ENCODE data around the gene PRXL2A.
A peak's percentile ranks its signal among the peaks of the same experiment; 100 is the strongest.

Gene PRXL2A

DNA sequence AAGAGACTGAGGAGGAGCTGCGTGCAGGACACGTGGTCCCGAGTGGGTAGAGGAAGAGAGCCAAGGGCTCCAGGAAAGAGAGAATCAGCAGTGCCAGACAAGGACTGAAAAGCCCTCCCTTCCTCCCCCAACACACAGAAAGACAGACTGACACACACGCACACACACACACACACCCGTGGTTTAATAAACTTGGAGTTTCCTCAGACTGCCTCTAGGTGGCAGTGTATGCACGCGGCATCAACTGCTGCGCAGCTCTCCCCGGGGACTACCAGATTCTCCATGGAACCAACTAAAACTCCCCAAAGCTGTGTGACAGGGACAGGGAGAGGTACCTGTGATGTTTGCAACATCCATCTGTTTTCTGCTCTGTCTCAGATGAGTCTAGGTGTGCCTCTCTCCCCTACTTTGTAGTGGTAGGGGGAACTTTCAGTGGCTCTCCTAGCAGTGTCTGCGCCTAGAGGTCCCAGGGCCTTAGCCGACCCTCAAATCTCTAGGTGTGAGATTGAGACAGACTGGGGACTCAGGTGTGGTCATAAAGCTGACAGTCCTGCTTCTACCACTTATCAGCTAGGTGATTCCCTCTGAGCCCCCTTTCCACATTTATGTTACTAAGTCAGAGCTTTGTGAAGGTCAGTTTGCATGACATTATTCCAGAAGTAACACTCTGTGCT, 36.4 kb downstream of the PRXL2A start:
- peak; percentile 57 for DNase-seq (ENCODE audit: low read depth)

DNA sequence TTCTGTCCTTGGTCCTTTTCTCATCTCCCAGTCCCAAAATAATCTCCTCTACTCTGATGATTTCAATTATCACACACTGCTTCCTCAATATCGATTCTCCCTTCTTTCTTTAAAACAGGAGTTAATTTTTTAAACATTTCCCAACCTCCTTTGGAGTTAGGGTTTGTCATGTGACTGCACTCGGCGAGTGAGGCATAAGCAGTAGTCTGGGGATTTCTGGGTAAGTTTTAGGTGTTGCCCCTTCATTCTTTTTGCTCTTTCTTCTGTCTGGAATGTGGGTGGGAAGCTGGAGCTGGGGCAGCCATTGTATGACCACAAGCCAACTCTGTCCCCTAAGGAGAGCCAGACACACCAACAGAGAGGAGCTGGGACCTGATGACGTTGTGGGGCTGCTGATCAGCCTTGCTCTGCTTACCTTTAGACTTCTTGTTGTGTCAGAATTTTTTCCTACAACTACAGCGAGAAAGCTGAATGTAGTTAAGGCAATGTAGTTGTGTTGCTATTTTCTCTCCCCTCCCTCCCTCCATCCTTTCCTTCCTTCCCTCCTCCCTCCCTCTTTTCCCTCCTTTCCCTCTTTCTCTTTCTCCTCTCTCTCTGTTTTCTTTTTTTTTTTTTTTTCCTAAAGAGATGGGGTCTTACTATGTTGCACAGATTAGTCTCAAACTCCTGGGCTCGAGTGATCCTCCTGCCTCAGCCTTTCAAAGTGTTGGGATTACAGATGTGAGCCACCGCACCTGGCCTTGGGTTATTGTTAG, 39.3 kb downstream of the PRXL2A start:
- DNase-seq (ENCODE audit: low read depth) = no peak

DNA sequence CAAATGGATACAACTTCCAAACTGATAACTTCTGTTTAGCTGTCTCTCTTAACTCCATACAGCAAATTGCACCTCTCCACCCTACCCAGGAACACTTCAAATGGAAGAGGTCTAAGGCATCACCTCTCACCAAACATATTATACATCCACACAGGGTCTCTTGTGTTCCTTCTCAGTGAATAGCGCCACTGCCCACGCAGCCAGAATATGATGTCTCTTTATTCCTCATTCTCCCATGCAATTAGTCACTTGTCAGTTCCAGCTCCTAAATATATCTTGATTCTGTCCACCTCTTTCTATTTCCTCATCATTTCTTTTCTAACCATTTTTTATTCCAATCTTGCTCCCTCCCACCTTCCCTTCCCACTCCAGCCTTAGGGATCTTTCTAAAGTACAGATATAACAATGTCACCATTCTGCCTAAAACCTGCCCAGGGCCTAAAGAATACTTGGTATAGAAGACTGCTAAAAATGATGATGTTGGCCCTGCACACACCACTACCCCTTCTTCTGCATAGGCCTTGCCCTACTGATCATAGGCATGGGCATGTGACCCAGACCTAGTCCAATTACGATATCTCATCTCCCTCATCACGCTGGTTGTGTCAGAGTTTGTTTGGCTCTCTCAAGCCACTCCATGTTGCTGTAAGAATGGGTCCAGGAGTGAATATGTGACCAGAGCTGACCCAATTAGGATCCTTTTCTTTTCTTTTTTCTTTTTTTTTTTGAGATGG, 40.0 kb downstream of the PRXL2A start:
- DNase-seq (ENCODE audit: low read depth) = no peak

DNA sequence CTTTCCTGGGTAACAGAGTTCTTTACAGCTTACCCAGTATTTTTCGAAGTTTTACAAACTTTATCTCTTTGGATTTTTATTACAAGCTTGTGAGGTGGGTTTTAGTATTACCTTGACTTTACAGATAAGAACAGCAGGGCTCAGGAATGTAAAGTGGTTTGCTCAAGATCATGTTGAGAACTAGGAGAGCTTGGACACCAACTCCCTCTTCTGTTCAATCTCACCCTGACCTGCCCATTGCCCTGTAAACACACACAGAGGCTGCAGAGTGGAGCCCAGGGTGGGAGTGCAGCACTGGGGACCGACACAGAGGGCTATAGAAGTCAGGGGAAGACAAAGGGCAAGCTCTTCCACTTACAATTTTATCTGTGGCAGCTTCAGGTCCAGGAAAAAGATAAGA, 41.2 kb downstream of the PRXL2A start:
- DNase-seq (ENCODE audit: low read depth) = no peak

DNA sequence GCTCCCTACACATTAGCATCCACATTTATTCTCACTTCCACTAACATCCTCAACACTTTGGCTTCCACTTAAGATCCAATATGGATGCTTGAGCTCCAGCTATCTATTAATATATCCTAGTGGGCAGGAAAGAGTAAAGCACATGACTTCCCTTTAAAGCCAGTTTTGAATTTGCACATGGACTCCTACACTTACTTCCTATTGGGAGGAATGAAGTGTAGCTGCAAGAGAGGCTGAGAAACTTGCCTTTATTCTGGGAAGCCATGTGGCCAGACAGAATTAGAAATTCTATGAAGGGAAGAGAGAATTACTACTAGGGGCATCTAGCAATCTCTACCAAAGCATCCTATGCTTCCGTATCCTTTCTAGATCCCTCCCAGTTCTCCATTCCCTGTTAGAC, 42.8 kb downstream of the PRXL2A start:
- no peak for DNase-seq (ENCODE audit: low read depth)

DNA sequence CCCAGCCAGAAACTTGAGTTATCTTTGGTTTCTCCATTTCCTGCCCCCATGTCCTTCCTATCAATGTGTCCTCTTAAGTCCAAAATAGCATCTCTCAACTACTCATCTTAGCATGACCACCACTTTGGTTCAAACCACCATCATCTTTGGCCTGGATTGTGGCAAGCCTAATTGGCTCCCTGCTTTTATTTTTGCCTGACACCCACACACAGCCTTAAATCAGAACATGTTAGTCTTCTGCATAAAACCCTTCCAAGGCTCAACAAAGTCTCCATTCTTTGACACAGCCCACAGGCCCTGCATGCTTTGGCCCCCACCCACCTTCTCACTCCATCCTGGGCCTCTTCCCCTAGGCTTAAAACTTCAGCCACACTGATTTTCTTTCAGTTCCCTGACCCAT, 43.7 kb downstream of the PRXL2A start:
- no peak for DNase-seq (ENCODE audit: low read depth)

DNA sequence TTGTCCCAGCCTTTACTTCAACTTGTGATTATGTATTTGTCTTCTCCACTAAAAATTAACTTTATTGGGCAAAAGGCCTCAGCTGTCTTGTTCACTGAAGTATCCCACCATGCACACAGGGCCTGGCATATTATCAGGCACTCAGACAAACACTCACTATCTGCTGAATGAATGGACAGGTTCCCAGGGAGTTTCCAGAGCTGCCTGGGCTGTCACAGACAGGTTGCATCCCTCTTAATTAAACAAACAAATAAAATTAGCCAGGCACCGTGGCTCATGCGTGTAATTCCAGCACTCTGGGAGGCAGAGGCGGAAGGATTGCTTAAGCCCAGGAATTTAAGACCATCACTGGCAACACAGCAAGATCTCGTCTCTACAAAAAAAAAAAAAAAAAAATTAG, 44.3 kb downstream of the PRXL2A start:
- no peak for DNase-seq (ENCODE audit: low read depth)

DNA sequence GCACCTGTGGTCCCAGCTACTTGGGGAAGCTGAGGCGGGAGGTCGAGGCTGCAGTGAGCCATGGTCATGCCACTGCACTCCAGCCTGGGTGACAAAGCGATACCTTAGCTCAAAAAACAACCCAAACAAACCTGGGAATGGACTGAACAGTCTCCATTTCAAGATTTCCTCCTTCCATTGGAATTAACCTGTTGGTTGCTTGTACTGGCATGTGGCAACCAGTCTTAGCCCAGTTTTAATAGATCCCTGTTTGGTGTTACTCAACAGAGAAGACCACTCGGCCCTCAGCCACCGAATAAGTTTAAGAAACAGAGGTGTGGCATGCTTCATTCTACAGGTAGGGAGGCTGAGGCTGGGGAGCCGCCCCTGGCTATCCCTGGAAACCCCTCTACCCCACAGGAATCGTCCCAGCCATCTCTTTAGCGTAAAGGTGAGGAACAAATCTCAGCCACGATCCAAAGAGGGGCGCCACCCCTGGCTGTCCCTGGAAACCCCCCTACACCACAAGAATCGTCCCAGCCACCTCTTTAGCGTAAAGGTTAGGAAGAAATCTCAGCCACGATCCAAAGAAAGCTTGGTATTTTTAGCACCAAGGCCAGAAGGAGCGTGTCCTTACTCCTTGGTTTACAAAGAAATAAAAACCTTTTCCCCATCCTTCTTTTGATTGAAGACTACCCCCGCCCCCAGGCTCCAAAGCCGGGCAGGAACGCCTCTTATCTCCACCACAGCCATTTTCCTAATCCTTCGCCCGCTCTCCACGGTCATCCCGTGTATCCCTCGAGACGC, 44.9 kb downstream of the PRXL2A start:
- no peak for DNase-seq (ENCODE audit: low read depth)

DNA sequence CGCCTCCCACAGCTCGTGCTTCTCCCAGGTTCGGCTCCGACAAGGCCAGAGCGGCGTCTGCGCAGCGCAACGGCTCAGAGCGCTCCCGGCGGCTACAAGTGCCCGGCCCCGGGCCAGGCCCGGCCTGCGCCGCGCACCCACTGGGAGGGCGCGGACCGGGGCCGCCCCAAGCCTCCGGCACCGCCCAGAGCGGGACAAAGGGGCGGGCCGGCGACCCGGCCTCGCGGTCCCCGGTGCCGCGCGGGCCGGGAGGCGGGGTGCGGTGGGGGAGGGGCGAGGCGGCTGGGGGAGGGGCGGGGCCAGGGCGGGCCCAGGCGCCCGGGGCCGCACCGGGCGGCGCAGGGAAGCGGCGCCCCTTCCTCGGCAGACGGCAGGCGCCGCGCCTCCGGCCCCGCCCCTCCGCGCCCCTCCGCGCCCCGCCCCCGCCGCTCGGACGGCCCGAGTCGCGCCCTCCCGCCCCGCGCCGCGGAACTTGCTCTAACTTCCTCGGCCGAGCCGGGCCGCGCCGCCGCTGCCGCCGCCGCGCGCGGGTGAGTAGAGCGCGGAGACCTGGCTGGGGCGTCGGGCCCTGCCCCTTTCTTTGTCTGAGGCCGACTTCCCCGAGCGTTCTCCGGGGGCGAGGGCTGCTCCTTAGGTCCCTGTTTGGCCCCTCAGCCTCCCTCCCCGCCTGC, 45.6 kb downstream of the PRXL2A start, which contains the start of gene TSPAN14:
TSS of gene TSPAN14 (plus strand) at position 469 of the 671 bp plus-strand sequence. CDS start 34,924 bp downstream, outside the sequence.
- peak; percentile 53 for DNase-seq (ENCODE audit: low read depth)

DNA sequence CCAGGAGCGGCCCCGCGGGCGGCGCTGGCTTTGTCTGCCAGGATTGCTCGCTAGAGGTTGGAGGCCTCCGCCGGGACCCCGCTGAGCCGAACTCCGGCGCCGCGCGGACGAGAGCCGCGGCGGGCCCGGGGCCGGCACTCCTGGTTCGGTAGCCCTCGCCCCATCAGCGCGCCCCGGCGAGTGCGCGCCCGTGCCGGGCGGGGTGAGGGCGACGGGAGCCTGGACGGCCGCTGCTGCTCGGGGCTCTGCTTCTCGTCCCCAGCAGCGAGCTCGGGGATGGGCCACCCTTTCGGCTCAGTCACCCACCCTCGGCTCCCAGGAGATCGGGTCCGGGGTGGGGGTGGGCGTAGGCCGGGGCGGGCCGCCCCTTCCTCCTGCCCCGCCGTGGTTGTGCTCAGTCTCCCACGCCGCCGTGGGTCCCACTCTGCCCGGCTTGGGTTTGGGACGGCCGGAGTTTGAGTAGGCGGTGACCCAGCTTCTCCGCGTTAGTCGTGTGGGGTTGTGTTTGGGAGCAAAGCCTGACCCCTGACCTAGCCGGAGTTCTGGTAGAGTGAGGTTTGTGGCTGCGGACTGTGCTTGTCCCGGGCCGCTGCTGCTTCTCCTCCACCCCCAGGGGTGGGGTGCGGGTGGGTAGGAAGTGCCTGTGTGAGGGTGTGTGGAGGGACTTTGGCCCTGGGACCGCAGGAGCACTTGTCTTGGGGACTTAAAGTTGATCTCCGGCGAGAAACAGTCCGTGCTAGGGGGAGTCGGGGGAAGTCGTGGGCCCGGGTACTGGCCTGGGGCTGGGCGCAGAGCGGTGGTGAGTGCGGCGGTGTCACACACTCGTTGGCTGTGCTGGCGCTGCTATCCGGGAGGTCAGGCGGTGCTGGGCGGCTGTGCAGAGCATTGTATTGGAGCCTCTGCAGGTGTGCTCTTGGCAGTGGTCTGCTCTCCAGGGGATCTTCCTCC, 46.4 kb downstream of the PRXL2A start:
- DNase-seq (ENCODE audit: low read depth) = no peak

DNA sequence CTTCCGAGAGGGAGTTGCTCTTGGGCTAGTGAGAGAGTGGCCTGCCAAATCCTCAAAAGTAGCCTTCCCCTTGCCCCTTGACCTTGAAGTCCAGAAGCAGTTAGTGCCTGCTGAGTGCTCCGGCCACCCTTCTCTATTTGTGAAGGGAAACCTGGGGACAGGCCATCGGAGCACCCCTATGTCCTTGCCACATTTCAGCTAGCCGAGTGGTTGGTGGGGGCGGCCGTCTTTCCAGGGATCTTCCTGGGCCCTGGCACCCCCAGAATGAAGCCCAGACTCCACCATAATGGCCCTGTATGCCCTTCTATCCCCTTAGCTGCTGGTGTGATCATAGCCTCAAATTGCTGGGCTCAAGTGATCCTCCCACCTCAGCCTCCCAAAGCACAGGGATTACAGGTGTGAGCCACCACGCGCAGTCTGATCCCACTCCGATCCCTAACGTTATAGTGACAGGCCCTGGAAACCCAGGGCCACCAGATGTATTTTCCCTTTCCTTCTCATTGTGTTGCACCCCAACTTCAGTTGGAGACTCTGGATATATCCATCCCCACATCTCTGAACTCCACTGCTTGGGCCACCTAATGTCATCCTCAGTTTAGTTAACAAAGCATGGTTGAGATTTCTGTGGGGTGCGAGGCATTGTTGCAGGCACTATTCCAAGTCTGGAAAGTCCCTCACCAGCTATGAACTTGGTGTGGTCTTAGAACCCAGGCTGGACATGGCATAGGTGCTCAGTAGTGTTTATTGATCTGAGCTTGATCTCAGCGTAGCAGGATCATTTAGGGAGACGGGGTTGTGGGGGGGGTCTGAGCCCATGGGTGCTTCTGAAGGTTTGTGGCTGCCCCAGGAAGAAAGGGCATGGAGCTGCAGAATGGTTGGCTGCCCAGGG, 47.4 kb downstream of the PRXL2A start:
- DNase-seq (ENCODE audit: low read depth) = no peak

DNA sequence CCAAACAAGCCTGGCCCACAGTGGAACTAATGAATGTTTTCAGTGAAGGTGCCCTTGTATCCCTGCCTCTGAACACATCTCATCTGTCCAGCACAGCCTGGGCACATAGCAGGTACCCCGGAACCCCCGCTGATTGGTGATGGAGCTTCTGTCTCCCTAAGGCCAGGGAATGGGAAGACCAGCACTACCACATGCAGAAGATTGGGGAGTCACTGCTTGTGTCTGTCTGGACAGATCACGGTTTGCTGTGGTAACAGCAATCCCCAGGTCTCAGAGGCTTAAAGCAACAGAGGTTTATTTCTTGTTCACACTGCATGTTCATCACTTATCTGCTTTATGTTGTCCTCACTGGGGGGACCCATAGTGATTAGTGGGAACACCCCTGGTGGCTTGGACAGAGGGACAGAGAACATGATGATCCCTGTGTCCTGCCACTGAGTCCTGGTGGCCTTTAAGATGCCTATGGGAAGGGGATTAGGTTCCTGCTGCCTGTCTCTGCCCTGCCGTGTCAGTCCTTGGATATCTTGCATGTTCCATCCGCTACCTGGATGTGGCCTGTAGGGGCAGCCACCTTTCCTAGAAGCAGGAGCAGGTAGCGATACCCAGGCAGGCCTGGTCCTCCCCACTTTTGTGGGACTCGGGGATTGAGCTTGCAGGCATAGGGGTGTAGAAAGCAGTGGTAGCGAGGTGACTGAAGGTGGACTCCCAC, 49.4 kb downstream of the PRXL2A start:
- no peak for DNase-seq (ENCODE audit: low read depth)

DNA sequence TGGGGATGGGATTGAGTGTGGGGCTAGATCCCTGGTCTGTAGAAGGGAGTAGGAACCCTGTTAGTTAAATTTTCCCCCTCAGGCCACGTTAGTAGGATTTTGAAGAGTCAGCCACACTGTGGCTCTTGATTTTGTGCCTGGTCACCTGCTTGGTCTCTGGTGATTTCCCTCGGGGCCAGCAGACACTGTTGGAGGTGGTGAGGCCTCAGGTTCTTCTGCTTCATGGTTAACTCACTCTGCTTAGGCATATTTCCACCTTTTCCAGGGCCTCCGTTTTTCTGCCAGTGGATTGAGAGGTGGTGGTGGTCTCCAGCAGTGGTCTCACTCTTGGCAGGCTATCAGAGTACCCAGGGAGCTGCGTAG, 49.9 kb downstream of the PRXL2A start:
- DNase-seq (ENCODE audit: low read depth) = no peak

DNA sequence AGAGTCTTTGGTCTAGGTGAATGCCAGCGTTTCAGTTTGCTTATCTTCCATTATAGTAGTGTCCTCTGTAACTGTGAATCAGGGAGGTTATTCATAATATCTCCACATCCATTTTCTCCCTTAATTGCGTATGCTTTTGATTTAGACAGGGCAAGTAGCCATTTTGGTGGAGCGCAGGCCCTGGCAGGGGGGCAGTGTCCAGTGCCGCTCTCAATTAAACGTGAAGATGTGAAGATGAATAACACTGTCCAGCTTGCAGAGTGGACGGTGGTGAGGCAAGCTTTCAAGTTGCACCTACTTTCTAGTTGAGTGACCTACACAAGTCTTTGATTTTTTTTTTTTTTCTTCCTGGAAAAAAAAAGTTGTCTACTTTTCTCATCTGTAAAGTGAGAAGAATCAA, 50.3 kb downstream of the PRXL2A start:
- DNase-seq (ENCODE audit: low read depth) = no peak

DNA sequence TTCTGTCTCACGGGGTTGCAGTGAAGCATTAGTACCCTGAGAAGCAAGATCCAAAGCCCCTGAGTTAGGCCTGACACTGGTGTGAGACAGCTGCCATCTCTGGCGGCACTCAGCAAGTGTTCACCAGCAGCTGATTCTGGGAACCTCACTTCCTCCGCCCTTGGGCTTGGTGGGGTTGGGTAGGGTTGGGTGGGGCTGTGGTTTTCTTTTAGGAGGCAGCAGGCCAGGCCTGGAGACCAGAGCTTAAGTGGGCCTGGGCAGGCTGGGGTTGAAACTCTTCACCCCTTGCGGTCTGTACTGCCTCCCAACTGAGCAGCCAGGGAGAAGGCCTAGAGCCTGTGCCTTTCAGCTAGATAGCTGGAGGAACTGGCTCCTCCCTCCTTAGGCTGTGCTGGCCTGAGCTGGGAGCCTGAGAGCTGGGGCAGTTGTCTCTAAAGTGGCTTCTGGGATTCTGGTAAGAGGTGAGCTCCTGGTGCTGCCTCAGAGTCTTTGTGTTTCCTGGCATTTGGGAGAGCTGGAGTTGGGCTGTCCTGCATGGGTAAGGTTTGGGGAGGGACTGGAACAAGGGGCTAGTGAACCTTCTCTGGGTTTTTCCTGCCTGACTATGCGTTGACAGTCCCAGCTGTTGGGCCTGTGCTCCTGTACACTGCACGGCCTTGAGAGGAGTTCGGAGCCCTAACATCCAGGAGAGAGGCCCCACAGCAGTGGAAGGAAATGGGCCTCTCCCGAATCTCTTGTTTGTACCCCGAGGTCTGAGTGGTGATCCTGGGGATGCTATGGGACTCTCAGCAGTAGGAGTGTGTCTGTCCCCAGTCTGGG, 50.9 kb downstream of the PRXL2A start:
- DNase-seq (ENCODE audit: low read depth) = no peak

DNA sequence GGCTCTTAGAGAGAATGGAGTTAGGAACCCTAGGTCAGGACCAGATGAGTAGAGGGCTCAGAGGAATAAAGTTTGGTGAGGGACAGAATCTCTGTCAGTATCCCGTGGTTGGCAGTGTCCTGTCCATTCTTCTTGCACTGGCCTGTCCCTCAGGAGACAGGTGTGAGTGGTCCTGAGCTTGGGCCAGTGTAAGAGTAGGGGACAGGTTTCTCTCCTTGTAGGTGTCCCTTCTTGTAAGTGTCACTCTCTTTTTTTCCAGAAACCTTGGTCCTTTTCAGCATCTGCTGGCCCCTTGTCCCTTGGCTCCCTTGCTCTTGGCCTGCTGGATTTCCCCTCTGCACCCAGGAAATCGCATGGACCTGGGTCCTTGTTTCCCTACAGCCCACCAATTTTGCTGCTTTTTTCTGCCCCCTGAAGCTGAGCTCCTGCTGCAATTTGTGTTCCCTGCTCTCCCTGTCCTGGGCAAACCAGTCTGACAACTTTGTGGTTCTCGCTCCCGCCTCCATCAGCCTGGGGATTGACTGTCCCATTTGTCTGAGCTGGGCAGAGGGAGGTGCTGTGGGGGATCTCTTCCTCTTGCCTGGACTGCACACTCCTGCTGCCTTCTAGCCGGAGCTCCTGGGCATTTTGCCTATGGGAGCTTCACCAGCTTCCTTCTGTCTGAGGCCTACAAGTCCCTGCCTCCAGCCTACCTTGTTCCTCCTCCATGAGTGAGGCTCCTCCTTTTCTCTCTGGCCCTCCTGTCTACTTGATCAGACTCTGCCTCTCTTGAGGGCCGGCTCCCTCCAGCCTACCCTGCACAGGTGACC, 52.3 kb downstream of the PRXL2A start:
- DNase-seq (ENCODE audit: low read depth) = no peak

Data from stimulated activated CD8-positive, alpha-beta memory T cell treated with anti-CD3 and anti-CD28 coated beads, Interleukin-12 subunit alpha, Interleukin-12 subunit beta, amount 100 ng/mL, for 1 hour (primary cell).